Mesothelial cell of epicardium (in vitro differentiated cells): ENCODE measurements around the gene RAB4A. TPM values are rescaled to one million over a fixed set of nuclear protein-coding genes. Genes with fewer than 3 reads are reported as not detected.

Experiments used
- DNase-seq, 2 experiments: peaks; one replicate each; pipeline ENCODE4 v3.0.0; 2021; ENCODE audit warnings: low spot score in 2 of 2; ENCODE audit not compliant: unreplicated experiment in 2 of 2
- H3K27ac Mint-ChIP-seq: 2 replicates; pipeline ENCODE4 v1.8.0; 2021; ENCODE audit warnings: mixed read lengths
- H3K27me3 Mint-ChIP-seq: 2 replicates; pipeline ENCODE4 v1.8.0; 2021; ENCODE audit warnings: low read depth, mixed read lengths
- H3K36me3 Mint-ChIP-seq: 2 replicates; pipeline ENCODE4 v1.8.0; 2021; ENCODE audit warnings: mixed read lengths
- H3K4me1 Mint-ChIP-seq: 2 replicates; pipeline ENCODE4 v1.8.0; 2021; ENCODE audit warnings: mixed read lengths
- H3K4me3 Mint-ChIP-seq: 2 replicates; pipeline ENCODE4 v1.8.0; 2021; ENCODE audit warnings: mild to moderate bottlenecking, moderate library complexity, mixed read lengths
- H3K9me3 Mint-ChIP-seq: 2 replicates; pipeline ENCODE4 v1.8.0; 2021; ENCODE audit warnings: mixed read lengths
- total RNA-seq: library from RNA; stranded (reverse); gene quantifications from 3 replicates; pipeline ENCODE4 v1.2.1, GENCODE V29; 2021
- TF ChIP-seq, protein P1 (sequence below): fragments of 200-600 bp; sonication (generic); IDR thresholded peaks from one replicate; pipeline ENCODE4 v1.5.0; 2021; ENCODE audit warnings: antibody characterized with exemption; ENCODE audit not compliant: unreplicated experiment

The RAB4A gene
- total RNA-seq, 1 donor from 2014 or later: 59.8 TPM

DNA sequence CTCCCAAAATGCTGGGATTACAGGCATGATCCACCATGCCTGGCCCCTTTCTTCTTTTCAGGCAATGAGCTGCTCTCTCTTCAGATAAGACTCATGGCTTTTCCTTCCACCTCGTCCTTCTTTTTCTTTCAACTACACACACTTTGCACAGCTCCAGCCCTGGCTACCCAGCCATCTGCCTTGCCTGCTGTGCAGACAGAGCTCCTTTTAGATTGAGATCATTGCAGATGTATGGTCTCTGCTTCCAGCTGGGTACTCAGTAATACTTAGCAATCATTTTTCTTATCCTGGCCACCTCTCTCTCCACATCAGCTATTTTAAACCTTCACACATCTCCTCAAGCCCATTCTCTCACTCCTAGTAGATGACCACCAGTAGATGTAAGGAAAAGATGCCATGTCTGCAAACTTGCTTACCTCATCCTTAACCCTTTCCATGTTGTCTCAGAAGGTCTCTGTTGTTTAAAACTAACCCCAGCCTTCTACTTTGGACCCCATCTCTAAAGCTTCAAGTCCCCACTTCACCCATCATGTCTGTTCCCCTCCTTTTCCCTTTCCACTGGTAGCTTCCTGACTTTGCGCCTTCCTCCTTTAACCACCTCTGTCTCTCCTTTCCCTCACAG lies 7.3 kb downstream of the RAB4A start:
- H3K27ac Mint-ChIP-seq: no peak overlapping the region
- TF ChIP-seq, protein P1, sequence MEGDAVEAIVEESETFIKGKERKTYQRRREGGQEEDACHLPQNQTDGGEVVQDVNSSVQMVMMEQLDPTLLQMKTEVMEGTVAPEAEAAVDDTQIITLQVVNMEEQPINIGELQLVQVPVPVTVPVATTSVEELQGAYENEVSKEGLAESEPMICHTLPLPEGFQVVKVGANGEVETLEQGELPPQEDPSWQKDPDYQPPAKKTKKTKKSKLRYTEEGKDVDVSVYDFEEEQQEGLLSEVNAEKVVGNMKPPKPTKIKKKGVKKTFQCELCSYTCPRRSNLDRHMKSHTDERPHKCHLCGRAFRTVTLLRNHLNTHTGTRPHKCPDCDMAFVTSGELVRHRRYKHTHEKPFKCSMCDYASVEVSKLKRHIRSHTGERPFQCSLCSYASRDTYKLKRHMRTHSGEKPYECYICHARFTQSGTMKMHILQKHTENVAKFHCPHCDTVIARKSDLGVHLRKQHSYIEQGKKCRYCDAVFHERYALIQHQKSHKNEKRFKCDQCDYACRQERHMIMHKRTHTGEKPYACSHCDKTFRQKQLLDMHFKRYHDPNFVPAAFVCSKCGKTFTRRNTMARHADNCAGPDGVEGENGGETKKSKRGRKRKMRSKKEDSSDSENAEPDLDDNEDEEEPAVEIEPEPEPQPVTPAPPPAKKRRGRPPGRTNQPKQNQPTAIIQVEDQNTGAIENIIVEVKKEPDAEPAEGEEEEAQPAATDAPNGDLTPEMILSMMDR: no peak
- H3K4me1 Mint-ChIP-seq: peaks cover 15% of the 10 kb centered on the region
- H3K36me3 Mint-ChIP-seq: peaks cover 12% of the 10 kb centered on the region
- peaks cover 13% of the 10 kb centered on the region for H3K9me3 Mint-ChIP-seq
- H3K4me3 Mint-ChIP-seq: no peak overlapping the region
- no peaks in the 10 kb centered on the region for H3K27me3 Mint-ChIP-seq
- no peak for DNase-seq

DNA sequence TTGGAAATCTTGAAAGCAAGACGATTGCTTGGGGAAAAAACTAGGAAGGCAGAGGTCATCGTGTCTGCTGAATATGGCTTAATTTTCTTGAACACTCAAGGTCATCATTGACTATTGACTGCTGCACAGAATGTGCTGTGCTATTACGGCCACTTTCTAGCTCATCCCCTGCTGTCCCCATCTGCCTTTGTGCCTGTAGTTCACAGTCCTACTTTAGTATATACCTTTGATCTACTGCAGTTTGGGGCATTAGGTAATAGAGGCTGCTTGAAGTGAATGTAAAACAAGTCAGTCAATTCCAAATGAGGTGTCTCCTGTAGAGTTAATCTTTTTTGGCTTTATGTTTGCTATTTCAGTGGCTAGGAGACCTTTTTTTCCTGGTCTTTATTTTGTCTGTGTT lies 8.3 kb downstream of the RAB4A start:
- Mint-ChIP-seq H3K4me1 (peaks cover 14% of the 10 kb centered on the region), H3K36me3 (peaks cover 13% of the 10 kb centered on the region), H3K27me3 (no peaks in the 10 kb centered on the region), H3K9me3 (peaks cover 13% of the 10 kb centered on the region), H3K27ac (no peak overlapping the region), H3K4me3 (no peak overlapping the region)
- TF ChIP-seq, protein P1: no peak
- no peak for DNase-seq

DNA sequence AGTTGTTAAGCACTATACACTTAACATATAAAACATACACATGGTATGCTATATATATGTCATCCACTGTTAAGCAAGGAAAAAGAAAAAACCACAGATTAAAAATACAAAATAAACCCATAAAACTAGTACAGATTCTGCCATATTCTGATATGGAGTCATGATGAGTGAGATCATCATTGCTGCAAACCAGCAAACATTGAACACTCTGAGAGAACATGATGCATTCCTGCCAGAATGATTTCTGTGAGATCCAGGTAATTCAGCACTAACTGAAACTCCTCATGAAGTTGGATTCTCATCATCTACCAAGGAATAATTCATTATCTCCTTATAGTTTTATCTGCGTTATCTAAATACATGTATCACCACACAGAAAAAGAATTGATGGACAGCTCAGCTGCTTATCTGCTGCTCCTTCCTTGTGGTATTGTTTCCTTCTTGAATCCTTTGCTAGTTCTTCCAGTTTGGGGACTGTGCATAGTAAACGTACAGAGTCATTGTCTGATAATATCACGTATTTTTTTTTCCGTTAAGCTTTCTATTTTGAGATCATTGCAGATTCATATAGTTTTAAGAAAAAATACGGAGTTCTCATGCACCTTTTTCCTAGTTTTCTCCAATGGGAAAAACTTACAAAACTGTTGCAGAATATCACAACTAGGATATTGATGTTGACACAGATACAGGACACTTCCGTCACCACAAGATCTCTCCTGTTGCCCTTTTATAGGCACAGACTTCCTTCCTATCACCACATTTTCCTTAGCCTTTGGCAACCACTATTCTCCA lies 9.3 kb downstream of the RAB4A start:
- Mint-ChIP-seq H3K9me3 (peaks cover 13% of the 10 kb centered on the region), H3K4me1 (peaks cover 10% of the 10 kb centered on the region), H3K36me3 (peaks cover 13% of the 10 kb centered on the region), H3K27me3 (no peaks in the 10 kb centered on the region), H3K4me3 (no peak overlapping the region), H3K27ac (peak overlapping the region; percentile 73)
- no peak for DNase-seq
- TF ChIP-seq, protein P1: no peak

DNA sequence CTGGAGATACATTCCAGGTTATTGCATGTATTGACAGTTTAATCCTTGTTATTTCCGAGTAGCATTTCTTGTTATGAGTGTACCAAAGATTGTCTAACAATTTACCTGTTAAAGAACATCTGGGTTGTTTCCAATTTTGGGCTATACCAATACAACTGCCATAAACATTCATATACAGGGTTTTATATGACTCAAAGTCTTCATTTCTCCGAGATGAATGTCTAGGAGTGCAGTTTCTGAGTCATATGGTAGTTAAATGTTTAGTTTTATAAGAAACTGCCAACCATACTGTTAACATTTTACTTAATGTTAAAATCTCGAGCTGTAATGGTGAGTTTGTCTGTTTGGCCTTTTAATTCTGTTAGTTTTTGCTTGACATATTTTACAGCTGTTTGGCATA lies 10.0 kb downstream of the RAB4A start:
- no peak overlapping the region for H3K4me3 Mint-ChIP-seq
- peaks cover 13% of the 10 kb centered on the region for H3K4me1 Mint-ChIP-seq
- no peak for DNase-seq
- peaks cover 11% of the 10 kb centered on the region for H3K36me3 Mint-ChIP-seq
- H3K27me3 Mint-ChIP-seq: no peaks in the 10 kb centered on the region
- peaks cover 13% of the 10 kb centered on the region for H3K9me3 Mint-ChIP-seq
- H3K27ac Mint-ChIP-seq: no peak overlapping the region
- TF ChIP-seq, protein P1: no peak

DNA sequence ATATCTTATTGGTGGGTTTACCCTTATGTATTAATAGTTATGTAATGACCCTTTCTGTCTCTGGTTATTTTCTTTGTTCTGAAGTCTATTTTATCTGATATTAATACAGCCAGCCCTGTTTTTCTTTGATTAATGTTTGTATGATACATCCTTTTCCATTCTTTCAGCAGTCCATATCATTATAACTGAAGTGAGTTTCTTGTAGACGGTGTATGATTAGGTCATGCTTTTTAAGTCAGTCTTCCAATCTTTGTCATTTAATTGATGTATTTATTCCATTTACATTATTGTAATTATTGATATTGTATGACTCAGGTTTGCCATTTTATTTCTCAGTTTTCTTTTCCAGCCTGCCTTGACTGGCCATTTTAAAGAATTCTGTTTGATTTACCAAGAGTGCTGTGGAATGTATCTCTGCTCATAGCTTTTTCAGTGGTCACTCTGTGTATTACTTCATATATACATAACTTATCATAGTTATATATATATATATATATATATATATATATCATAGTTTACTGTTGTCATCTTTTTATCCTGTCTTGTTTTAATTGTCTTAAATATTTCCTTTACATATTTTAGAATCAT lies 10.5 kb downstream of the RAB4A start:
- DNase-seq: no peak
- TF ChIP-seq, protein P1: no peak
- no peak overlapping the region for H3K4me3 Mint-ChIP-seq

More for the DNA sequence above, 10.5 kb downstream of the RAB4A start:
- Mint-ChIP-seq H3K9me3 (peaks cover 13% of the 10 kb centered on the region), H3K27me3 (no peaks in the 10 kb centered on the region), H3K27ac (no peak overlapping the region), H3K4me1 (peaks cover 13% of the 10 kb centered on the region), H3K36me3 (peaks cover 11% of the 10 kb centered on the region)
